OCI-LY7 (cell line): ENCODE results near the gene GIGYF1.

Experiments used
- CTCF ChIP-seq: fragments of 200-600 bp; sonication (generic); conservative IDR thresholded peaks from 2 replicates; pipeline ENCODE4 v1.5.1; 2014; ENCODE audit warnings: mild to moderate bottlenecking, antibody characterized with exemption, low read length, moderate library complexity, mixed read lengths
- EZH2phosphoT487 ChIP-seq: fragments of 200-600 bp; sonication (generic); IDR thresholded peaks from 2 replicates; pipeline ENCODE4 v1.6.1; 2018; ENCODE audit warnings: low read depth, borderline replicate concordance, mild to moderate bottlenecking, mixed run types, antibody characterized with exemption, low read length, moderate library complexity, mixed read lengths

GRCh38 chr7:100673302-100673941 lies 20.6 kb downstream of the GIGYF1 start, which contains the start of gene GNB2:
- TF ChIP-seq CTCF = no peak
- TF ChIP-seq EZH2phosphoT487 = no peak
